ENCODE data around the gene ANXA6. TPM values are rescaled to one million over a fixed set of nuclear protein-coding genes. Genes with fewer than 3 reads are reported as not detected.

Gene ANXA6
- total and polyA plus RNA-seq, 10 of the 15 experiments (the other 5 are each of a cell fraction or from before 2014, with no cell fraction given) = 44.0 to 571 (median 465) TPM

DNA sequence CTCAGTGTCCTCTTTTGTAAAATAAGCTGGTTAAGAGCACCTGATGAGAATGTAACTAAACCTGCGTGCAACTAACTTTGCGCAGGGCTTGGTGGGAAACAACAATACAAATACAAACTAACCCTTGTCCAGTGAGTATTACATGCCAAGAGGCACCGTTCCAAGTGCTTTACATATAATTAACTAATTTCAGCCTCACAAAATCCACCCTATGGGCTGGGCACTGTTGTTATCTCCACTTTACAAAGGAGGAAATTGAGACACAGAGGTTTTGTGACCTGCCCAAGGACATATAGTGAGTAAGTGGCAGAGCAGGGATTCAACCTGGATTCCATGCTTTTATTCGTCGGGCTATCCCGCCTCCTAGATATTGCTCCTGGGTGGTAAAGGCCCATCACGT lies 50.5 kb downstream of the ANXA6 start:
- Histone ChIP-seq H3K27me3 (replicated peaks in 1 of 2; ENCODE audit: control insufficient read depth in 2 of 2, insufficient read depth in 2 of 2, low read length in 1 of 2) (no peaks in the 10 kb centered on the region), H3K79me2 (ENCODE audit: control insufficient read depth, insufficient read depth, low read length) (peaks cover 3% of the 10 kb centered on the region; the same call in 1 of the 2 replicates), H3K27ac (ENCODE audit: control insufficient read depth, insufficient read depth) (no peak overlapping the region), H3K4me2 (ENCODE audit: control insufficient read depth, insufficient read depth) (no peak overlapping the region), H3K4me1 (ENCODE audit: control insufficient read depth, insufficient read depth, low read length) (peaks cover 21% of the 10 kb centered on the region), H3K4me3 (no peak overlapping the region), H4K20me1 (ENCODE audit: control insufficient read depth, insufficient read depth) (no peaks in the 10 kb centered on the region), H2AFZ (ENCODE audit: control insufficient read depth, low read depth, low read length) (no peak overlapping the region), H3K9ac (ENCODE audit: control insufficient read depth, insufficient read depth, low read length) (no peak overlapping the region), H3K36me3 (ENCODE audit: control insufficient read depth in 2 of 2, insufficient read depth in 2 of 2, low read length in 1 of 2) (peaks cover 48 to 49% of the 10 kb centered on the region in 2 experiments), H3K9me3 (replicated peaks; ENCODE audit: control insufficient read depth, insufficient read depth, low read length) (no peaks in the 10 kb centered on the region)
- no peak for TF ChIP-seq ZNF217 (IDR thresholded peaks at IDR 0.05)
- no peak for TF ChIP-seq GABPA (IDR thresholded peaks at IDR 0.05; ENCODE audit: low read depth)
- TF ChIP-seq EP300 (IDR thresholded peaks at IDR 0.05; ENCODE audit: borderline replicate concordance in 1 of 2, control insufficient read depth in 1 of 2, low read depth in 2 of 2, low read length in 2 of 2) = no peak
- no peak for TF ChIP-seq NFXL1 (IDR thresholded peaks at IDR 0.05; ENCODE audit: borderline replicate concordance)
- ChIA-PET POLR2A (no interaction called here), SMC1A (ENCODE audit: uncharacterized antibody, unreplicated experiment) (interaction anchor here (0.9 to 2.5 kb wide), 3 partner anchors 8 to 11 kb away, joined by 3 to 13 read pairs (median 5); no protein-coding TSS in a partner anchor), CTCF (interaction anchor here (1.0 to 23.4 kb wide), 5 partner anchors 8 to 53 kb away, joined by 3 to 691 read pairs (median 3); no protein-coding TSS in a partner anchor), RAD21 (ENCODE audit: unreplicated experiment) (no interaction called here)
- WGBS (ENCODE audit: insufficient coverage, insufficient replicate concordance, low lambda C conversion rate, missing lambda C conversion rate) = 90% methylated on average over 7 of the region's 7 CpGs
- BruUV-seq (replicated peaks) = TSS peak; percentile 12
- FAIRE-seq (no peak), ATAC-seq (no peak), DNase-seq (ENCODE audit: low read depth, low spot score) (no peak)
- intact Hi-C loops (cut with micrococcal nuclease; ENCODE audit: unreplicated experiment) (no loop called here), in situ Hi-C loops (cut with MboI) (no loop called here)

DNA sequence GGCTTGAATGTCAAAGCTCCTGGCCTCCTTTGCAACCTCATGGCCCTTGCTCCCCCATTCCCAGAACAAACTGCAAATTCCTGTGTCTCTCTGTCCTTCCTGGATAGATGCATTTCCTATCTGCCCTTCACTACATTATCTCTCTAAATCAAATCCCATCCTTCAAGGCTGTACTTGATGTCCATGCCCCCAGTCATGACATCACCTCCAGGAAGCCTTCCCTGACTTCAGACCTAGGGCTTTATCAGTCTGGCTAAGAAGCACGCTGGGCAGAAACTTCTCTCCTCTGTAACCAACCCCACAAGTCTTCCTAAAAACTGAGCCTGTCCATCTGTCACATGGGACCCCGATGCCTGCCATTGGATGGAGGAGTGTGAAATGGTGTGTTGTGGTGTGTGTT lies 51.1 kb downstream of the ANXA6 start:
- Histone ChIP-seq H2AFZ (ENCODE audit: control insufficient read depth, low read depth, low read length) (no peak overlapping the region), H3K9ac (ENCODE audit: control insufficient read depth, insufficient read depth, low read length) (no peak overlapping the region), H3K4me1 (ENCODE audit: control insufficient read depth, insufficient read depth, low read length) (peaks cover 18% of the 10 kb centered on the region), H3K4me2 (ENCODE audit: control insufficient read depth, insufficient read depth) (no peak overlapping the region), H3K36me3 (ENCODE audit: control insufficient read depth in 2 of 2, insufficient read depth in 2 of 2, low read length in 1 of 2) (peaks cover 48 to 53% of the 10 kb centered on the region in 2 experiments), H3K9me3 (replicated peaks; ENCODE audit: control insufficient read depth, insufficient read depth, low read length) (no peaks in the 10 kb centered on the region), H4K20me1 (ENCODE audit: control insufficient read depth, insufficient read depth) (no peaks in the 10 kb centered on the region), H3K4me3 (no peak overlapping the region), H3K27ac (ENCODE audit: control insufficient read depth, insufficient read depth) (no peak overlapping the region), H3K27me3 (replicated peaks in 1 of 2; ENCODE audit: control insufficient read depth in 2 of 2, insufficient read depth in 2 of 2, low read length in 1 of 2) (no peaks in the 10 kb centered on the region), H3K79me2 (ENCODE audit: control insufficient read depth, insufficient read depth, low read length) (peaks cover 3% of the 10 kb centered on the region; the same call in 1 of the 2 replicates)
- 98% methylated on average over 2 of the region's 2 CpGs for WGBS (ENCODE audit: insufficient coverage, insufficient replicate concordance, low lambda C conversion rate, missing lambda C conversion rate)
- RAD21 ChIA-PET (ENCODE audit: unreplicated experiment) = interaction anchor here (0.8 to 1.1 kb wide), 3 partner anchors 9 to 55 kb away, joined by 3 to 4 read pairs (median 3); no protein-coding TSS in a partner anchor
- TF ChIP-seq, protein P1, sequence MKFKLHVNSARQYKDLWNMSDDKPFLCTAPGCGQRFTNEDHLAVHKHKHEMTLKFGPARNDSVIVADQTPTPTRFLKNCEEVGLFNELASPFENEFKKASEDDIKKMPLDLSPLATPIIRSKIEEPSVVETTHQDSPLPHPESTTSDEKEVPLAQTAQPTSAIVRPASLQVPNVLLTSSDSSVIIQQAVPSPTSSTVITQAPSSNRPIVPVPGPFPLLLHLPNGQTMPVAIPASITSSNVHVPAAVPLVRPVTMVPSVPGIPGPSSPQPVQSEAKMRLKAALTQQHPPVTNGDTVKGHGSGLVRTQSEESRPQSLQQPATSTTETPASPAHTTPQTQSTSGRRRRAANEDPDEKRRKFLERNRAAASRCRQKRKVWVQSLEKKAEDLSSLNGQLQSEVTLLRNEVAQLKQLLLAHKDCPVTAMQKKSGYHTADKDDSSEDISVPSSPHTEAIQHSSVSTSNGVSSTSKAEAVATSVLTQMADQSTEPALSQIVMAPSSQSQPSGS (IDR thresholded peaks at IDR 0.05; ENCODE audit: low read length) = 0 out of 2 replicates have a peak, but pooled peaks have one; percentile 22
- no peak for TF ChIP-seq NKRF (conservative IDR thresholded peaks at IDR 0.05)
- DNase-seq (ENCODE audit: low read depth, low spot score) (no peak), FAIRE-seq (no peak), ATAC-seq (no peak)
- no TSS peak for BruUV-seq (replicated peaks)
- intact Hi-C loops (cut with micrococcal nuclease; ENCODE audit: unreplicated experiment) = no loop called here
- CTCF ChIA-PET = interaction anchor here (1.0 to 23.4 kb wide), 4 partner anchors 9 to 53 kb away, joined by 3 to 691 read pairs (median 6); no protein-coding TSS in a partner anchor
- in situ Hi-C loops (cut with MboI) = no loop called here
- SMC1A ChIA-PET (ENCODE audit: uncharacterized antibody, unreplicated experiment) = interaction anchor here (2.5 kb wide), 1 partner anchor 9 kb away, joined by 13 read pairs; no protein-coding TSS in a partner anchor
- POLR2A ChIA-PET = no interaction called here
